GM21423 (cell line): ENCODE measurements around the gene MPPE1.
"Not testable (repeated sequence)": the region's sequence is repeated elsewhere in the genome, so short reads cannot be mapped to it uniquely, and the experiment has no call there.

Source experiments
- ATAC-seq: cut with Tn5 transposase; IDR thresholded peaks from one replicate; pipeline ENCODE4 v1.9.1; 2021; ENCODE audit warnings: mild to moderate bottlenecking, moderate library complexity; ENCODE audit not compliant: unreplicated experiment

The MPPE1 gene

GRCh38 chr18:11859903-11860407 lies 48.2 kb downstream of the MPPE1 start:
- ATAC-seq, result no peak

- ATAC-seq, result no peak
These were observed 48.8 kb downstream of the MPPE1 start for GRCh38 chr18:11859282-11859830.

GRCh38 chr18:11857177-11857887 lies 50.8 kb downstream of the MPPE1 start:
- no peak for ATAC-seq

GRCh38 chr18:11854554-11854953 lies 53.6 kb downstream of the MPPE1 start:
- ATAC-seq, result not testable (repeated sequence)

GRCh38 chr18:11851806-11852337 lies 56.2 kb downstream of the MPPE1 start:
- ATAC-seq, result no peak

- ATAC-seq, result peak; percentile 95
These were observed 56.8 kb downstream of the MPPE1 start, which contains the start of gene CHMP1B for GRCh38 chr18:11851146-11851805. CHMP1B (plus strand) TSS chr18:11851413; CDS start chr18:11851512, 99 bp downstream.

- ATAC-seq, result peak; percentile 29
These were observed 57.3 kb downstream of the MPPE1 start for GRCh38 chr18:11850821-11851145.

- ATAC-seq, result no peak
These were observed 58.1 kb downstream of the MPPE1 start for GRCh38 chr18:11849841-11850634.

GRCh38 chr18:11849279-11849678 lies 58.8 kb downstream of the MPPE1 start:
- ATAC-seq, result no peak

GRCh38 chr18:11847811-11848210 lies 60.3 kb downstream of the MPPE1 start:
- no peak for ATAC-seq

- no peak for ATAC-seq
These were observed 62.5 kb downstream of the MPPE1 start for GRCh38 chr18:11845654-11846053.

- ATAC-seq, result no peak
These were observed 63.7 kb downstream of the MPPE1 start for GRCh38 chr18:11844436-11844835.

- ATAC-seq, result no peak
These were observed 65.6 kb downstream of the MPPE1 start for GRCh38 chr18:11842562-11842961.

GRCh38 chr18:11840493-11840892 lies 67.6 kb downstream of the MPPE1 start:
- ATAC-seq, result no peak

- no peak for ATAC-seq
These were observed 68.6 kb downstream of the MPPE1 start for GRCh38 chr18:11839556-11839955.

- no peak for ATAC-seq
These were observed 73.3 kb downstream of the MPPE1 start for GRCh38 chr18:11834772-11835171.
